Measurements from ENCODE around the gene TOR4A. TPM values are rescaled to one million over a fixed set of nuclear protein-coding genes. Genes with fewer than 3 reads are reported as not detected.

TOR4A gene
- total RNA-seq, 1 experiment from 2014 or later = 28.9 TPM

GRCh38 chr9:137317718-137318511 lies 40.4 kb downstream of the TOR4A start:
- BruUV-seq (replicated peaks) = no TSS peak
- Histone ChIP-seq H3K27ac (ENCODE audit: low read length) (no peak overlapping the region), H2AFZ (ENCODE audit: low read length) (no peak overlapping the region), H3K4me1 (ENCODE audit: insufficient read depth, low read length) (peaks cover 9% of the 10 kb centered on the region; the same call in 1 of the 2 replicates), H3K27me3 (ENCODE audit: low read length) (no peaks in the 10 kb centered on the region), H3K4me3 (ENCODE audit: low read length) (no peak overlapping the region), H3K9me3 (ENCODE audit: low read length) (no peaks in the 10 kb centered on the region), H3F3A (ENCODE audit: low read length, unreplicated experiment) (no peaks in the 10 kb centered on the region), H3K9ac (ENCODE audit: low read length) (no peak overlapping the region), H3K36me3 (ENCODE audit: low read depth, low read length) (no peaks in the 10 kb centered on the region), H3K4me2 (ENCODE audit: low read length) (no peak overlapping the region), H3K79me2 (ENCODE audit: low read length) (no peaks in the 10 kb centered on the region), H3K9me2 (replicated peaks; ENCODE audit: low read length) (no peaks in the 10 kb centered on the region), H4K20me1 (ENCODE audit: low read length) (no peaks in the 10 kb centered on the region)
- ATAC-seq (no peak), DNase-seq (no peak)
- POLR2A ChIA-PET (ENCODE audit: unreplicated experiment) = interaction anchor here (0.6 kb wide), 1 partner anchor 124 kb away, joined by 6 read pairs; no protein-coding TSS in a partner anchor
- intact Hi-C loops (cut with micrococcal nuclease) = no loop called here
- CTCF ChIA-PET = no interaction called here
- TF ChIP-seq EZH2 (IDR thresholded peaks at IDR 0.05; ENCODE audit: low read length, unreplicated experiment) (no peak), EZH2phosphoT487 (IDR thresholded peaks at IDR 0.05; ENCODE audit: borderline replicate concordance, low read length) (no peak), CTCF (conservative IDR thresholded peaks at IDR 0.05; ENCODE audit: low read depth, low read length) (no peak)

GRCh38 chr9:137318602-137319001 lies 41.1 kb downstream of the TOR4A start:
- no peaks in the 10 kb centered on the region for H3K9me3 ChIP-seq (ENCODE audit: low read length)
- ChIA-PET POLR2A (ENCODE audit: unreplicated experiment) (interaction anchor here (0.6 kb wide), 1 partner anchor 123 kb away, joined by 6 read pairs; no protein-coding TSS in a partner anchor), CTCF (no interaction called here)
- H3K36me3 ChIP-seq (ENCODE audit: low read depth, low read length) = no peaks in the 10 kb centered on the region
- BruUV-seq (replicated peaks) = no TSS peak
- DNase-seq (no peak), ATAC-seq (no peak)
- H3K4me1 ChIP-seq (ENCODE audit: insufficient read depth, low read length) = peaks cover 9% of the 10 kb centered on the region; the same call in 1 of the 2 replicates
- no peak overlapping the region for H3K27ac ChIP-seq (ENCODE audit: low read length)
- H3K79me2 ChIP-seq (ENCODE audit: low read length) = no peaks in the 10 kb centered on the region
- H3K27me3 ChIP-seq (ENCODE audit: low read length) = no peaks in the 10 kb centered on the region
- H3K4me2 ChIP-seq (ENCODE audit: low read length) = no peak overlapping the region
- no peak for TF ChIP-seq EZH2 (IDR thresholded peaks at IDR 0.05; ENCODE audit: low read length, unreplicated experiment)
- no peak for TF ChIP-seq CTCF (conservative IDR thresholded peaks at IDR 0.05; ENCODE audit: low read depth, low read length)
- TF ChIP-seq EZH2phosphoT487 (IDR thresholded peaks at IDR 0.05; ENCODE audit: borderline replicate concordance, low read length) = no peak
- no peaks in the 10 kb centered on the region for H3K9me2 ChIP-seq (replicated peaks; ENCODE audit: low read length)
- no peaks in the 10 kb centered on the region for H4K20me1 ChIP-seq (ENCODE audit: low read length)
- no peak overlapping the region for H3K9ac ChIP-seq (ENCODE audit: low read length)
- no peak overlapping the region for H2AFZ ChIP-seq (ENCODE audit: low read length)
- no peaks in the 10 kb centered on the region for H3F3A ChIP-seq (ENCODE audit: low read length, unreplicated experiment)
- H3K4me3 ChIP-seq (ENCODE audit: low read length) = no peak overlapping the region
- intact Hi-C loops (cut with micrococcal nuclease) = no loop called here
